Measurements from ENCODE around the gene FKBP2.

DNA sequence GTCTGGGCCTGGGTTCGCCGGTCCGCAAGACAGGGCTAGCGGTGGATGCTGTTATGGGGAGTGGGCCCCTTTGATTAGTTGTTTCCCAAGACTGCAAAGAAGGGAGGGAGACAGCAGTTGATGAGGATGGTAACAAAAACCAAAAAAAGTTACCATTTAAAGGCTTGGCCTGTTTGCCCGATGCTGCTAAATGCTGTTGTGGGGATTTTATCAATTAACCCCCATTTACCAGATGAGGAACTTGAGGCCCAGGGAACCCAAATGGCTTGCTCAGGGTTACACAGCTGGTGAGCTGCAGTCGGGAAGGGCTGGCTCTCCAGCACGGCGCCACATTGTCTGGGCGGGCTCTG, 18.3 kb upstream of the FKBP2 start:
- TF ChIP-seq SUZ12 (IDR thresholded peaks at IDR 0.05; ENCODE audit: extremely low read depth, insufficient read depth, insufficient read length): no peak
- no peak for TF ChIP-seq ZNF274 (IDR thresholded peaks at IDR 0.05; ENCODE audit: low read depth, low read length)
- no peak for TF ChIP-seq YY1 (IDR thresholded peaks at IDR 0.05; ENCODE audit: insufficient read depth, insufficient read length)
